GM23338 (cell line): Measurements from ENCODE around the gene GPR63. TPM values are rescaled to one million over a fixed set of nuclear protein-coding genes. Genes with fewer than 3 reads are reported as not detected.

ENCODE experiments used
- ATAC-seq: fragments of 200-7000 bp; cut with Tn5 transposase; 3 replicates; pipeline ENCODE4 v1.9.1; 2020
- DNase-seq: peaks from one replicate; pipeline ENCODE4 v3.0.0-alpha.2; 2015; ENCODE audit warnings: low spot score
- H2AFZ ChIP-seq: fragments of 200-600 bp; sonication (generic); 2 replicates; pipeline ENCODE4 v1.8.0; 2016; ENCODE audit warnings: antibody characterized with exemption, mild to moderate bottlenecking, moderate library complexity
- H3F3A ChIP-seq: fragments of 200-600 bp; sonication (generic); replicated peaks from 2 replicates; pipeline ENCODE4 v1.8.0; 2017; ENCODE audit warnings: antibody characterized with exemption, mixed run types, low read depth
- H3K27ac ChIP-seq: fragments of 200-600 bp; sonication (generic); 2 replicates; pipeline ENCODE4 v1.6.1; 2016; ENCODE audit warnings: low read depth
- H3K27me3 ChIP-seq: fragments of 200-600 bp; sonication (generic); 2 replicates; pipeline ENCODE4 v1.8.0; 2016; ENCODE audit warnings: mild to moderate bottlenecking, mixed run types, moderate library complexity; ENCODE audit not compliant: insufficient read depth
- H3K36me3 ChIP-seq: fragments of 200-600 bp; sonication (generic); 2 replicates; pipeline ENCODE4 v1.8.0; 2016; ENCODE audit warnings: mild to moderate bottlenecking; ENCODE audit not compliant: insufficient read depth
- H3K4me1 ChIP-seq: fragments of 200-600 bp; sonication (generic); 2 replicates; pipeline ENCODE4 v1.8.0; 2016; ENCODE audit warnings: mild to moderate bottlenecking, moderate library complexity; ENCODE audit not compliant: insufficient read depth
- H3K4me2 ChIP-seq: fragments of 200-600 bp; sonication (generic); 2 replicates; pipeline ENCODE4 v1.7.1; 2017; ENCODE audit warnings: mixed run types
- H3K4me3 ChIP-seq: fragments of 200-600 bp; sonication (generic); 2 replicates; pipeline ENCODE4 v1.6.1; 2016; ENCODE audit warnings: mixed run types
- H3K79me2 ChIP-seq: fragments of 200-600 bp; sonication (generic); replicated peaks from 2 replicates; pipeline ENCODE4 v1.8.0; 2017; ENCODE audit warnings: mild to moderate bottlenecking; ENCODE audit not compliant: insufficient read depth
- H3K9me2 ChIP-seq: fragments of 200-600 bp; sonication (generic); 2 replicates; pipeline ENCODE4 v1.8.0; 2017; ENCODE audit not compliant: insufficient read depth
- H4K20me1 ChIP-seq: fragments of 200-600 bp; sonication (generic); replicated peaks from 2 replicates; pipeline ENCODE4 v1.8.0; 2017; ENCODE audit warnings: mild to moderate bottlenecking; ENCODE audit not compliant: insufficient read depth
- H3K27ac Mint-ChIP-seq: 2 replicates; pipeline ENCODE4 v1.8.0; 2020; ENCODE audit warnings: inconsistent platforms, mild to moderate bottlenecking, moderate library complexity, mixed read lengths
- H3K27me3 Mint-ChIP-seq: 3 replicates; pipeline ENCODE4 v1.8.0; 2022; ENCODE audit warnings: low read depth, mild to moderate bottlenecking, moderate library complexity, mixed read lengths, inconsistent platforms; ENCODE audit not compliant: insufficient read depth, poor library complexity
- H3K36me3 Mint-ChIP-seq: 3 replicates; pipeline ENCODE4 v1.8.0; 2021; ENCODE audit warnings: low read depth, mild to moderate bottlenecking, inconsistent platforms, moderate library complexity, mixed read lengths
- H3K4me1 Mint-ChIP-seq: 3 replicates; pipeline ENCODE4 v1.8.0; 2020; ENCODE audit warnings: mild to moderate bottlenecking, inconsistent platforms, mixed read lengths
- H3K4me3 Mint-ChIP-seq: 3 replicates; pipeline ENCODE4 v1.8.0; 2021; ENCODE audit warnings: moderate library complexity, mild to moderate bottlenecking, inconsistent platforms, mixed read lengths
- H3K9me3 Mint-ChIP-seq: 3 replicates; pipeline ENCODE4 v1.8.0; 2020; ENCODE audit warnings: moderate library complexity, mild to moderate bottlenecking, inconsistent platforms, mixed read lengths
- CREB1 ChIP-seq: fragments of 250-450 bp; sonication (Bioruptor Pico); IDR thresholded peaks from 2 replicates; pipeline ENCODE4 v1.5.0; 2020; ENCODE audit warnings: low read depth, mild to moderate bottlenecking, moderate library complexity
- EZH2phosphoT487 ChIP-seq: fragments of 200-600 bp; sonication (generic); IDR thresholded peaks from one replicate; pipeline ENCODE4 v1.8.1; 2018; ENCODE audit warnings: antibody characterized with exemption; ENCODE audit not compliant: unreplicated experiment
- NANOG ChIP-seq: IDR thresholded peaks from 2 replicates; pipeline ENCODE4 v1.6.1; 2016; ENCODE audit warnings: antibody characterized with exemption, borderline replicate concordance
- POLR2AphosphoS5 ChIP-seq: IDR thresholded peaks from 2 replicates; pipeline ENCODE4 v1.6.1; 2016; ENCODE audit warnings: antibody characterized with exemption, low read depth
- REST ChIP-seq: IDR thresholded peaks from one replicate; pipeline ENCODE4 v1.6.1; 2018; ENCODE audit warnings: antibody characterized with exemption; ENCODE audit not compliant: unreplicated experiment
- ZNF114 ChIP-seq: fragments of 250-450 bp; sonication (Bioruptor Pico); IDR thresholded peaks from 2 replicates; pipeline ENCODE4 v1.5.0; 2020; ENCODE audit warnings: mild to moderate bottlenecking, moderate library complexity
- ZNF331 ChIP-seq: fragments of 250-450 bp; sonication (Bioruptor Pico); IDR thresholded peaks from 2 replicates; pipeline ENCODE4 v1.5.0; 2020; ENCODE audit warnings: low read depth, mild to moderate bottlenecking, moderate library complexity
- ZNF462 ChIP-seq: fragments of 250-450 bp; sonication (Bioruptor Pico); IDR thresholded peaks from 2 replicates; pipeline ENCODE4 v1.5.0; 2020; ENCODE audit warnings: mild to moderate bottlenecking, moderate library complexity
- polyA plus RNA-seq: library from polyadenylated mRNA; unstranded; fragments of >200 nt; fragmentation: Nextera tagmentation; extraction: Ambion mirVana; gene quantifications from 2 replicates; pipeline ENCODE4 v1.2.1, GENCODE V29; 2016
- total RNA-seq: library from RNA; depleted of rRNA; stranded (reverse); fragments of >200 nt; shearing (Covaris generic); gene quantifications from 2 replicates; pipeline ENCODE4 v1.2.3, GENCODE V29; 2014

GPR63 gene
- total and polyA plus RNA-seq, 2 experiments from 2014 or later = 5.4 to 19.3 TPM

GRCh38 chr6:96814625-96815024, 22.7 kb downstream of the GPR63 start:
- no peaks in the 10 kb centered on the region for H3K27me3 ChIP-seq
- ATAC-seq (no peak), DNase-seq (no peak)
- peaks cover 85% of the 10 kb centered on the region for H3K79me2 ChIP-seq
- Mint-ChIP-seq H3K9me3 (peaks cover 6% of the 10 kb centered on the region; the same call in 2 of the 3 replicates), H3K27me3 (no peaks in the 10 kb centered on the region), H3K4me3 (no peak overlapping the region), H3K4me1 (peaks cover 46% of the 10 kb centered on the region), H3K27ac (no peak overlapping the region), H3K36me3 (peaks cover 10% of the 10 kb centered on the region; the same call in 1 of the 3 replicates)
- H3K4me3 ChIP-seq = no peak overlapping the region
- no peaks in the 10 kb centered on the region; the same call in 1 of the 2 replicates for H4K20me1 ChIP-seq
- H3K27ac ChIP-seq = no peak overlapping the region
- no peaks in the 10 kb centered on the region for H3K36me3 ChIP-seq
- H3K4me1 ChIP-seq = peaks cover 39% of the 10 kb centered on the region
- no peaks in the 10 kb centered on the region for H3K9me2 ChIP-seq
- H3K4me2 ChIP-seq = no peak overlapping the region
- no peak for TF ChIP-seq ZNF114 (CRISPR knock-in tag)
- no peak for TF ChIP-seq REST
- TF ChIP-seq EZH2phosphoT487 = no peak
- TF ChIP-seq POLR2AphosphoS5 = no peak
- TF ChIP-seq NANOG = no peak
- no peak for TF ChIP-seq CREB1
- no peak for TF ChIP-seq ZNF462 (CRISPR knock-in tag)
- TF ChIP-seq ZNF331 = no peak
- H3F3A ChIP-seq = no peaks in the 10 kb centered on the region
- no peak overlapping the region for H2AFZ ChIP-seq
